ENCODE results near the gene IL12RB2.

The IL12RB2 gene

GRCh38 chr1:67307251-67308060 is at the start of gene IL12RB2:
TSS of gene IL12RB2 (plus strand) at chr1:67307873. CDS start at chr1:67320369, 12,496 bp downstream.
- Mint-ChIP-seq H3K36me3 (peaks cover 48% of the 10 kb centered on the region), H3K4me3 (peak within 1 kb of the TSS; percentile 81), H3K4me1 (peaks cover 32% of the 10 kb centered on the region), H3K27ac (peak within 1 kb of the TSS; percentile 95), H3K9me3 (no peaks in the 10 kb centered on the region)
- ATAC-seq (peak; percentile 78), DNase-seq (ENCODE audit: low spot score in 2 of 2) (peak in 1 of 2 donors; percentile 75)

- Mint-ChIP-seq H3K36me3 (peaks cover 28% of the 10 kb centered on the region), H3K9me3 (no peaks in the 10 kb centered on the region), H3K4me1 (peaks cover 14% of the 10 kb centered on the region), H3K4me3 (no peak overlapping the region), H3K27ac (peak overlapping the region; percentile 17)
- DNase-seq (ENCODE audit: low spot score in 2 of 2) (no peak), ATAC-seq (no peak)
These were observed 46.0 kb upstream of the IL12RB2 start for GRCh38 chr1:67261680-67262079.

- ATAC-seq, result no peak
- Mint-ChIP-seq H3K9me3 (no peaks in the 10 kb centered on the region), H3K4me1 (peaks cover 14% of the 10 kb centered on the region), H3K36me3 (peaks cover 18% of the 10 kb centered on the region), H3K4me3 (no peak overlapping the region), H3K27ac (no peak overlapping the region)
- no peak for DNase-seq (ENCODE audit: low spot score in 2 of 2)
These were observed 44.9 kb upstream of the IL12RB2 start for GRCh38 chr1:67262735-67263134.

- H3K4me3 Mint-ChIP-seq, result no peak overlapping the region
These were observed 43.5 kb upstream of the IL12RB2 start for GRCh38 chr1:67264152-67264551.

GRCh38 chr1:67264899-67265298 is 42.8 kb upstream of the IL12RB2 start:
- H3K9me3 Mint-ChIP-seq, result no peaks in the 10 kb centered on the region
- H3K36me3 Mint-ChIP-seq, result peaks cover 5% of the 10 kb centered on the region
- no peak for DNase-seq (ENCODE audit: low spot score in 2 of 2)
- H3K4me1 Mint-ChIP-seq, result peaks cover 14% of the 10 kb centered on the region
- H3K4me3 Mint-ChIP-seq, result peak overlapping the region; percentile 33
- H3K27ac Mint-ChIP-seq, result peak overlapping the region; percentile 35
- ATAC-seq, result no peak

More at GRCh38 chr1:67264152-67264551, 43.5 kb upstream of the IL12RB2 start:
- Mint-ChIP-seq H3K36me3 (peaks cover 9% of the 10 kb centered on the region), H3K4me1 (peaks cover 14% of the 10 kb centered on the region), H3K9me3 (no peaks in the 10 kb centered on the region), H3K27ac (no peak overlapping the region)
- ATAC-seq (no peak), DNase-seq (ENCODE audit: low spot score in 2 of 2) (no peak)

GRCh38 chr1:67269061-67269460 is 38.6 kb upstream of the IL12RB2 start:
- peaks cover 15% of the 10 kb centered on the region for H3K4me1 Mint-ChIP-seq
- no peak overlapping the region for H3K27ac Mint-ChIP-seq
- ATAC-seq (no peak), DNase-seq (ENCODE audit: low spot score in 2 of 2) (no peak)
- H3K36me3 Mint-ChIP-seq, result peaks cover 21% of the 10 kb centered on the region
- H3K4me3 Mint-ChIP-seq, result no peak overlapping the region
- H3K9me3 Mint-ChIP-seq, result no peaks in the 10 kb centered on the region

GRCh38 chr1:67270541-67270940 is 37.1 kb upstream of the IL12RB2 start:
- no peak overlapping the region for H3K27ac Mint-ChIP-seq
- peaks cover 18% of the 10 kb centered on the region for H3K4me1 Mint-ChIP-seq
- H3K9me3 Mint-ChIP-seq, result peaks cover 1% of the 10 kb centered on the region
- peak; percentile 38 for ATAC-seq
- H3K36me3 Mint-ChIP-seq, result peaks cover 25% of the 10 kb centered on the region
- no peak for DNase-seq (ENCODE audit: low spot score in 2 of 2)
- H3K4me3 Mint-ChIP-seq, result no peak overlapping the region

GRCh38 chr1:67273591-67273990 is 34.1 kb upstream of the IL12RB2 start:
- Mint-ChIP-seq H3K9me3 (peaks cover 4% of the 10 kb centered on the region), H3K27ac (no peak overlapping the region), H3K36me3 (peaks cover 21% of the 10 kb centered on the region), H3K4me1 (peaks cover 24% of the 10 kb centered on the region), H3K4me3 (no peak overlapping the region)
- no peak for ATAC-seq
- peak in 1 of 2 donors; percentile 45 for DNase-seq (ENCODE audit: low spot score in 2 of 2)

- Mint-ChIP-seq H3K9me3 (peaks cover 4% of the 10 kb centered on the region), H3K4me3 (no peak overlapping the region), H3K36me3 (peaks cover 21% of the 10 kb centered on the region), H3K4me1 (peaks cover 24% of the 10 kb centered on the region), H3K27ac (peak overlapping the region; percentile 26)
- ATAC-seq (peak; percentile 99), DNase-seq (ENCODE audit: low spot score in 2 of 2) (peak in 1 of 2 donors; percentile 59)
These were observed 32.9 kb upstream of the IL12RB2 start for GRCh38 chr1:67274623-67275325.

GRCh38 chr1:67280696-67281095 is 27.0 kb upstream of the IL12RB2 start:
- H3K9me3 Mint-ChIP-seq, result peaks cover under 1% of the 10 kb centered on the region
- no peak for ATAC-seq
- H3K4me1 Mint-ChIP-seq, result peaks cover 15% of the 10 kb centered on the region
- peak overlapping the region; percentile 3 for H3K27ac Mint-ChIP-seq
- H3K36me3 Mint-ChIP-seq, result no peaks in the 10 kb centered on the region
- peak in 1 of 2 donors; percentile 4 for DNase-seq (ENCODE audit: low spot score in 2 of 2)
- no peak overlapping the region for H3K4me3 Mint-ChIP-seq

- no peaks in the 10 kb centered on the region for H3K9me3 Mint-ChIP-seq
- ATAC-seq (no peak), DNase-seq (ENCODE audit: low spot score in 2 of 2) (peak in 1 of 2 donors; percentile 4)
- H3K27ac Mint-ChIP-seq, result peak overlapping the region; percentile 3
- H3K36me3 Mint-ChIP-seq, result no peaks in the 10 kb centered on the region
- H3K4me1 Mint-ChIP-seq, result peaks cover 15% of the 10 kb centered on the region
- H3K4me3 Mint-ChIP-seq, result no peak overlapping the region
These were observed 26.4 kb upstream of the IL12RB2 start for GRCh38 chr1:67281244-67281643.

- peaks cover 41% of the 10 kb centered on the region for H3K4me1 Mint-ChIP-seq
- peaks cover 9% of the 10 kb centered on the region for H3K36me3 Mint-ChIP-seq
- DNase-seq (ENCODE audit: low spot score in 2 of 2), result peak in 1 of 2 donors; percentile 44
- peak; percentile 99 for ATAC-seq
- H3K4me3 Mint-ChIP-seq, result peak overlapping the region; percentile 23
- H3K27ac Mint-ChIP-seq, result peak overlapping the region; percentile 87
- no peaks in the 10 kb centered on the region for H3K9me3 Mint-ChIP-seq
These were observed 21.7 kb upstream of the IL12RB2 start for GRCh38 chr1:67285780-67286488.

- no peak overlapping the region for H3K4me3 Mint-ChIP-seq
- H3K36me3 Mint-ChIP-seq, result peaks cover 9% of the 10 kb centered on the region
- no peak overlapping the region for H3K27ac Mint-ChIP-seq
- peaks cover 44% of the 10 kb centered on the region for H3K4me1 Mint-ChIP-seq
- DNase-seq (ENCODE audit: low spot score in 2 of 2) (no peak), ATAC-seq (no peak)
- no peaks in the 10 kb centered on the region for H3K9me3 Mint-ChIP-seq
These were observed 17.4 kb upstream of the IL12RB2 start for GRCh38 chr1:67290236-67290635.

GRCh38 chr1:67294836-67295617 is 12.6 kb upstream of the IL12RB2 start:
- peak overlapping the region; percentile 4 for H3K27ac Mint-ChIP-seq
- peak overlapping the region; percentile 19 for H3K4me3 Mint-ChIP-seq
- H3K4me1 Mint-ChIP-seq, result peaks cover 20% of the 10 kb centered on the region
- DNase-seq (ENCODE audit: low spot score in 2 of 2) (no peak), ATAC-seq (peak; percentile 94)
- no peaks in the 10 kb centered on the region for H3K9me3 Mint-ChIP-seq
- H3K36me3 Mint-ChIP-seq, result peaks cover under 1% of the 10 kb centered on the region
